Activated T-helper 1 cell treated with anti-CD3 and anti-CD28 coated beads, Interleukin-2, amount 50 U/mL, for 16 hours (primary cell): Measurements from ENCODE around the gene DGKQ.
"Not testable (repeated sequence)": the region's sequence is repeated elsewhere in the genome, so short reads cannot be mapped to it uniquely, and the experiment has no call there.

Source experiments
- DNase-seq, 2 donors: peaks; one replicate each; pipeline ENCODE4 v3.0.0-alpha.2; 2020; ENCODE audit warnings: low read depth in 1 of 2, low spot score in 1 of 2

Gene DGKQ

GRCh38 chr4:925771-926500 lies 47.4 kb downstream of the DGKQ start:
- DNase-seq = no peak

- no peak for DNase-seq
These were observed 48.2 kb downstream of the DGKQ start for GRCh38 chr4:925171-925570.

GRCh38 chr4:924107-925096 lies 49.0 kb downstream of the DGKQ start:
- DNase-seq = no peak

DNA sequence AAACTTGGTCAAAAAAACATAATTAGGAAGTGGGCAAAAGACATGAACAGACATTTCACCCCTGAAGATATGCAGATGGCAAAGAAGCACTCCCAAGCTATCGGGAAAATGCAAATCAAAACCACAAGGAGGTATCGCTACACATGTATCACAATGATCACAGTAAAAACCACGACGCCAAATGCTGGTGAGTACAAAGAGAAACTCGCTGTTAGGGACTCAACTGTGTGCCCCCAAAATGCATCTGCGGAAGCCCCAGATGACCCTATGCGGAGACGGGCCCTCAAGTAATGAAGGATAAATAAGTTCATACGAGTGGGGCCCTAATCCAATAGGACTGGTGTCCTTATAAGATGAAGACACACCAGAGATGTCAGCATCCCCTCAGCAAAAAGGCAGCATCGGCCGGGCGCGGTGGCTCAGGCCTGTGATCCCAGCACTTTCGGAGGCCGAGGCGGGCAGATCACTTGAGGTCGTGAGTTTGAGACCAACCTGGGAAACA lies 51.5 kb downstream of the DGKQ start:
- DNase-seq = no peak

DNA sequence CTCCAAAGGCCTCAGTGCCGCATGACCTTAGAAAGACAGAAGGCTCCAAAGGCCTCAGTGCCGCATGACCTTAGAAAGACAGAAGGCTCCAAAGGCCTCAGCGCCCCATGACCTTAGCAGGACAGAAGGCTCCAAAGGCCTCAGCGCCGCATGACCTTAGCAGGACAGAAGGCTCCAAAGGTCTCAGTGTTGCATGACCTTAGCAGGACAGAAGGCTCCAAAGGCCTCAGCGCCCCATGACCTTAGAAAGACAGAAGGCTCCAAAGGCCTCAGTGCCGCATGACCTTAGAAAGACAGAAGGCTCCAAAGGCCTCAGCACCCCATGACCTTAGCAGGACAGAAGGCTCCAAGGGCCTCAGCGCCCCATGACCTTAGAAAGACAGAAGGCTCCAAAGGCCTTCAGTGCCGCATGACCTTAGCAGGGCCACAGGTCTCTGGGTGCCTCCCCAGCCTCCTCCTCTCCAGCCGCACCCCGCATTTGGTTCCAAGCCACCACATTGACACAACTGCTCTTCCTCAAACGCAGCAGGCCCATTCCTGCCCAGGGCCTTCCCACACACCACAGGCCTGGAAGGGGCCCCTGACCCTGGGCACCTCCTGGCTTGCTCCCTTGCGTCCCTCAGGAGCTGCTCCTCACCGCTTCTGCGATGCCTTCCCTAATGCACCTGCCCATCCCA lies 54.2 kb downstream of the DGKQ start:
- not testable (repeated sequence) for DNase-seq

DNA sequence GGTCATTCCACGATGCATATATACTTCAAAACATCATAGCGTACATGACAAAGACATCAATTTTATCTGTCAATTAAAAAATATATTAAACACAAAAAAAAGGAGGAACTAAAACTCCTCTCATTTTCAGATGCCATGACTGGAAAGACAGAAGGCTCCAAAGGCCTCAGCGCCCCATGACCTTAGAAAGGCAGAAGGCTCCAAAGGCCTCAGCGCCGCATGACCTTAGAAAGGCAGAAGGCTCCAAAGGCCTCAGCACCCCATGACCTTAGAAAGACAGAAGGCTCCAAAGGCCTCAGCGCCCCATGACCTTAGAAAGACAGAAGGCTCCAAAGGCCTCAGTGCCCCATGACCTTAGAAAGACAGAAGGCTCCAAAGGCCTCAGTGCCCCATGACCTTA lies 54.8 kb downstream of the DGKQ start:
- not testable (repeated sequence) for DNase-seq

DNA sequence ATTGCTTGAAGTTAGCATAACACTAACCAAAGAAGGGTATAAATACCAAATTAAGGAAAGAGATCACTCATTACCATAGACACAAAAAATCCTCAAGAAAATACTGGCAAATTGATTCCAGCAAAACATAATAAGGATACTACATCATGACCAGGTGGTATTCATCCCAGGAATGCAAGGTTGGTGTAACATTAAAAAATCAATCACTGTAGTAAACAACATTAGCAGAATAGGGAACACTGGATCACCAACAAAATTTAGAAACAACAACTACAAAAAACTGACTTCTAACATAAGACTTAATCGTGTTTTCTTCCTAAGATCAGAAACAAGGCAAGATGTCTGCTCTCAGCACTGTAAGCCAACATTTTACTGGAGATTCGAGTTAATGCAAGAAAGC lies 55.4 kb downstream of the DGKQ start:
- no peak for DNase-seq

GRCh38 chr4:917466-917865 lies 55.9 kb downstream of the DGKQ start:
- DNase-seq = no peak

- no peak for DNase-seq
These were observed 57.8 kb downstream of the DGKQ start for GRCh38 chr4:915595-915994.

GRCh38 chr4:915041-915474 lies 58.3 kb downstream of the DGKQ start:
- DNase-seq = no peak

- no peak for DNase-seq
These were observed 58.8 kb downstream of the DGKQ start for GRCh38 chr4:914531-914930.

DNA sequence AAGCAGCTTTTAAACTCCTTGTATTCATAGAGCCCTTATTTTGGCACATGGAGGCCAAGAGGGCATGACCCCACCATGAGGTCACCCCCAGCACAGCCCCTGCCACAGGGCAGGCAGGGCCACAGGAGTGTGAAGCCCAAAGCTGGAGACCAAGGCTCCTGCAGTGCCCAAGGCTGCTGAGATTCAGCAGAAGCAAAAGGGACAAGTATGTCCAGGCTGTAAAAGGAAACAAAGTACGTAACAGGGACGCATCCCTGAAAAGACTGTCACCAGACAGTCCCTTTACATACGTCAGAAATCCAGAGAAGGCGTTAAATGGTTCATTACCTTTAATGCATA lies 60.1 kb downstream of the DGKQ start:
- no peak for DNase-seq

DNA sequence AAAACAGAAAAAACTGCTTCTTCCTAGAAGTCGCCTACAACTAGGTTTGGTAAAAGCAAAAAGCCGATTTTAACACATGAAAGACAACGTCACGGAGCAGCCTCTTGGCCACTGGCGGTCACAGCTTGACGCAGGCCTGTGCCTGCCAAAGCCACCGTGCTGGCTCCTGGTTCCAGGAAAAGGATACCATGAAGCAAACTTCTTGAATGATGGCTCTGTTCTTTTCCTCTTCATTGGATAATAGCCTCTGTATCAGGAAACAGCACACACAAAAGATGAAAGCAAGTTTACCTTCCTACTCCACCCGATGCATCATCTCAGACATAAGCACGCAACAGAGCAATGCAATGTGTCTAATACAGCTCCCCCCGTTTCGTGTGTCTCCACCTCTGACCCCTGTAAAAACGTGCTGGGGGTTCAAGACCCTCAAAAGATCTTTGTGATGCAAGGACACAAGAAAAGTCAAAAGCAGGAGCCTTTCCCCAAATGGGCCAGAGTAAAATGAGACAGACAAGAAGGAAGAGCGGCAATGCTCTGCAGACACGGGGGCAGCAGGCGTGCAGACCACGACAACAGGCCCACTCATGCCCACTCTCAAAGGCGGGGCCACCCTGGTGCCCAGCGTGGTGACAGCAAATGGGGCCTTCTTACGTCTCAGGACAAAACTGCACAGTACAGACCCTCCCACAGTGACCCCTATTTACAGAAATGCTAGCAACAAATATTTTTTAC lies 60.7 kb downstream of the DGKQ start:
- DNase-seq = no peak

DNA sequence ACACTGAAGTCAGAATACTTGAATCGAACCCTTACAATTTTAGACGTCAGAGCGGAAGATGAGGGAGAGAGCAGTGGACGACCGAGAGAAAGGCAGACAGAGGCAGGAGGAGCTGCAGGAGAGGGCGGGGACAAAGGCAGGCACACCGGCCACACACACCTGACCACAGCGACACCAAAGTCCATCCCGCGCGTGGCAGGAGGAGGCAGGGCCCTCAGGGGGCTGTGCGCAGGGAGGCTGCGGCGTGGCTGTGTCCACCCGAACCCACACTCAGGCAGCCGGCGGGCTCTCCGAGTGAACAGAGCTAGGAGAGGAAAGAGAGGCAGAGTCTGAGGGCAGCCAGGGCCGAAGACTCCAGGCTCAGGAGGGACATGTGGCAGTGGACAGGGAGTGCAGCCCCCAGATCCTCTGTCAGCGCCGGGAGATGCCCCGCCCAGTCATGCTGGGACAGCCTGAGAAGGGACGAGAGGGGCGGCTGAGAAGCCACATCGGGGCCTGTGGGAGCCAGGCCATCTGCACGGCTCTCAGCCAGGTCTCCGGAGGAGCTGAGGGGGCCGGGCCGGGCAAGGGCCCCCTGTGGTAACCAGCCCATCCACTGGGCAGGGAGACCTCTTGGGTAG lies 61.4 kb downstream of the DGKQ start:
- DNase-seq = no peak

GRCh38 chr4:911221-911751 lies 62.1 kb downstream of the DGKQ start:
- no peak for DNase-seq

DNA sequence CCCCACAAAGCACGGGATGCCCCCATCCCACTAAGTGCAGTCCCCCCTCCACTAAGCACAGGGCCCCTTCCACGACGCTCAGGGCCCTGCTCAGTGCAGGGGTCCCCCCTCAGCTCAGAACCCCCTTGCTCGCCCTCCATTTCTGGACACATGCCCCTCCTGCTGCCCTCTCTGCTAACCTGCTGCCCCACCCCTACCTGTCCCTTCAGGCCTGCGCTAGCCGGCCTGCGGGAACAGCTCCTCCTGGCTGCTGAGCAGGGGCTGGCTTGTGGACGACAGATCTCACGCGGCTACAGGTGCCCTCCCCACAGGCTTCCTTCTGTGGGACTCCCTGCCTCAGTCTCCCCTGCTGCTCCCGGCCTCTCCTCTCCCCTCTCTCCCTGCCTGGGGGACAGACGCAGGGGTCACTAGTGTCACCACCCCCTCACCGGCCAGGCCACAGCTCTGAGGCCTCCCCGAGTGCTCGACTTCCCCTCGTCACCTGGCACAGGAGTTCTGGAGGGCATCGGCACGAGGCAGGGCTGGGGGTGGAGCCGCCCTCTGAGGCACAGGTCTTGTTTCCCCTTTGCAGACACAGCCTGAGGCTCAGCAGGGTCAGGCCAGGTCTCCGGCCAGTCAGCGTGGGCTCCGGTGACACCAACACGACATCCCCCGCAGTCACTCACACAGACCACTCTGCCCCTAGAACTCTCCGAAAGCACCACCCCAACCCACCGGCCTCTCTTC lies 62.8 kb downstream of the DGKQ start:
- DNase-seq = no peak

DNA sequence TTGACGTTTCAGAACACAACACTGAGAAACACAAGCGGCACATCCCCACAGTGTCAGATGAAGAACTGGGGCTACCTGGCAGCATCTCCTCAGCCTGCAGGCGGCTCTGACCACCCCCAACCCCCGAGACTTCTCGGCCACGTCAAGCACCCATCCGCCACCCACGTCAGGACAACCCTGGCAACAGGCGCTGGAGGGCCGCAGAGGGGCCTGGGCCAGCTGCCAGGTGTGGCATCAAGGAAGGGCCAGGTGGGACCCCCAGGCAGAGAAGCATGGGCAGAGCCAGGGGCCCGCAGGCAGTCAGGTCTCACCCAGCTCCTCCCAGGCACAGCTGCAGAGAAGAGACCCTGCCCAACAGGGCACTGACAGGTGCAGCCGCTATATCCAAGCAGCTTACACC lies 63.5 kb downstream of the DGKQ start:
- no peak for DNase-seq

DNA sequence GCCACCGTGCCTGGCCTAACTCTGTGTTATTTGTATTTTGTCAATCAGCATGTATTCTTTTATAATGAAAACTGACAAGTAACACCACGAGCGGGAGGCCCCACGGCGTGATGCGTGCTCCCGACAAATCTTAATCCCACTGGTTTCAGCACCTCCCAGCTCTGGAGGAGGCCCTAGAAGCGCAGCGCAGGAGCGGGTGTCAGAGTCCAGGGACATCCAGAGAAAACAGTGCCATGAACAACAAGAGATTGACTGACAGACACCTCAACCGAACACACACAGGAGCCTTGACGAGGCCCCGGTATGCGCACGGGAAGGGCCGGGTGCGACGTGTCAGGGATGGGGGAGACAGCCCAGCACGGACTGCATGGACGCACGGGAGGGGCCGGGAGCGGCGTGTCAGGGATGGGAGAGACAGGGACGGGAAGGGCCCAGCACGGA lies 64.2 kb downstream of the DGKQ start:
- DNase-seq = no peak
